Testis (tissue), 3 donors: ENCODE measurements around the gene TDRD1. TPM values are rescaled to one million over a fixed set of nuclear protein-coding genes. Genes with fewer than 3 reads are reported as not detected.

ENCODE experiments used
- DNase-seq: peaks from one replicate; pipeline ENCODE4 v3.0.0-alpha.2; 2019
- H3K27ac ChIP-seq, 2 donors: fragments of 200-600 bp; sonication (generic); one replicate each; pipeline ENCODE4 v1.5.1; 2019
- H3K27me3 ChIP-seq: fragments of 200-600 bp; sonication (generic); one replicate; pipeline ENCODE4 v1.5.1; 2019
- H3K36me3 ChIP-seq: fragments of 200-600 bp; sonication (generic); one replicate; pipeline ENCODE4 v1.5.1; 2017; ENCODE audit warnings: low read depth; ENCODE audit errors: missing control alignments
- H3K4me1 ChIP-seq: fragments of 200-600 bp; sonication (generic); one replicate; pipeline ENCODE4 v1.5.1; 2019
- H3K4me3 ChIP-seq, 2 donors: fragments of 200-600 bp; sonication (generic); one replicate each; pipeline ENCODE4 v1.5.1; 2017 to 2019
- H3K9me3 ChIP-seq: fragments of 200-600 bp; sonication (generic); one replicate; pipeline ENCODE4 v1.5.1; 2017
- POLR2A ChIP-seq: fragments of 450-650 bp; IDR thresholded peaks from one replicate; pipeline ENCODE4 v1.6.1; 2017; ENCODE audit warnings: antibody characterized with exemption, mild to moderate bottlenecking, moderate library complexity
- WGBS, 2 donors: methylation state at CpG; one replicate each; pipeline ENCODE4 v1.1.5; 2018; 5-methylcytosine and 5-hydroxymethylcytosine counted together
- intact Hi-C: fragments of 100-400 bp; cut with DNase I; formaldehyde crosslinking; loops from one replicate; pipeline ENCODE4 v1.15.1; 2023; ENCODE audit warnings: low total_unique reads
- polyA plus RNA-seq: library from polyadenylated mRNA; stranded (reverse); fragments of 350-450 nt; fragmentation: Illumina TruSeq; extraction: RNeasy Lipid Tissue Mini Kit (QIAGEN cat#74804); gene quantifications from one replicate; pipeline ENCODE4 v1.2.3, GENCODE V29; 2014; ENCODE audit warnings: low read depth, low replicate concordance; ENCODE audit not compliant: insufficient read depth
- total RNA-seq, 2 donors: library from RNA; depleted of rRNA; stranded (reverse); fragments of >200 nt; gene quantifications; one replicate each; pipeline ENCODE4 v1.2.3, GENCODE V29; 2016
- TF ChIP-seq, protein P1 (sequence below), 3 experiments: fragments of 450-650 bp in 2 of 3; fragments of 200-600 bp in 1 of 3; sonication (generic) in 1 of 3; IDR thresholded peaks; one replicate each; pipeline ENCODE4 v1.5.1; 2016 to 2019; ENCODE audit warnings: antibody characterized with exemption in 3 of 3, mild to moderate bottlenecking in 2 of 3, moderate library complexity in 1 of 3

TDRD1 gene
- total and polyA plus RNA-seq, 3 donors from 2014 or later = 25.7 to 32.7 (median 32.3) TPM

DNA sequence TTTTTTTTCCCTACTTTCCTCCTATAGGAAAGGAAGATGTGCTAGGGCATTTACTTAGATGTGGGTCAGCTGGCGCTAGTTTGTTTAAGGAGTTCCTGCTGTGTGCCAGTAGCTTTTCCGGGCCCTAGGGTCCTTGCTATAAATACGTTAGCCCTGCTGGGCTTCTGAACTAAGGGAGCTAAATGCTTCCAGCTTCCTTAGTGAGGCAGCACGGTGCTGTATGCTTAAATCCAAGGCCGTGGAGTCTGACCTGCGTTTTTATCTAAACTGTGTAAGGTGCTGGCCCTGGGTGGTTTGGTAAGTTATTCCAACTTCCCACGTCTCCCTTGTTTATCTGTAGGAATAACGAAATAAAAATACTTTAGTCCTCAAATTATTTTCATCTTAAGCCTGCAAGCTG, 594 bp downstream of the TDRD1 start:
- no peak for TF ChIP-seq POLR2A
- TF ChIP-seq, protein P1, sequence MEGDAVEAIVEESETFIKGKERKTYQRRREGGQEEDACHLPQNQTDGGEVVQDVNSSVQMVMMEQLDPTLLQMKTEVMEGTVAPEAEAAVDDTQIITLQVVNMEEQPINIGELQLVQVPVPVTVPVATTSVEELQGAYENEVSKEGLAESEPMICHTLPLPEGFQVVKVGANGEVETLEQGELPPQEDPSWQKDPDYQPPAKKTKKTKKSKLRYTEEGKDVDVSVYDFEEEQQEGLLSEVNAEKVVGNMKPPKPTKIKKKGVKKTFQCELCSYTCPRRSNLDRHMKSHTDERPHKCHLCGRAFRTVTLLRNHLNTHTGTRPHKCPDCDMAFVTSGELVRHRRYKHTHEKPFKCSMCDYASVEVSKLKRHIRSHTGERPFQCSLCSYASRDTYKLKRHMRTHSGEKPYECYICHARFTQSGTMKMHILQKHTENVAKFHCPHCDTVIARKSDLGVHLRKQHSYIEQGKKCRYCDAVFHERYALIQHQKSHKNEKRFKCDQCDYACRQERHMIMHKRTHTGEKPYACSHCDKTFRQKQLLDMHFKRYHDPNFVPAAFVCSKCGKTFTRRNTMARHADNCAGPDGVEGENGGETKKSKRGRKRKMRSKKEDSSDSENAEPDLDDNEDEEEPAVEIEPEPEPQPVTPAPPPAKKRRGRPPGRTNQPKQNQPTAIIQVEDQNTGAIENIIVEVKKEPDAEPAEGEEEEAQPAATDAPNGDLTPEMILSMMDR (IDR thresholded peaks at IDR 0.05) = no peak
- intact Hi-C loops = no loop called here
- H3K9me3 ChIP-seq = no peaks in the 10 kb centered on the region
- no peaks in the 10 kb centered on the region for H3K4me1 ChIP-seq
- H3K27ac ChIP-seq = peak overlapping the region in 1 of 2 donors; percentile 27
- no peaks in the 10 kb centered on the region for H3K27me3 ChIP-seq
- WGBS, 2 donors = 52 to 56% methylated on average over 8 of the region's 8 CpGs
- no peaks in the 10 kb centered on the region for H3K36me3 ChIP-seq
- no peak for DNase-seq
- H3K4me3 ChIP-seq = peak overlapping the region; percentile 36 to 47

DNA sequence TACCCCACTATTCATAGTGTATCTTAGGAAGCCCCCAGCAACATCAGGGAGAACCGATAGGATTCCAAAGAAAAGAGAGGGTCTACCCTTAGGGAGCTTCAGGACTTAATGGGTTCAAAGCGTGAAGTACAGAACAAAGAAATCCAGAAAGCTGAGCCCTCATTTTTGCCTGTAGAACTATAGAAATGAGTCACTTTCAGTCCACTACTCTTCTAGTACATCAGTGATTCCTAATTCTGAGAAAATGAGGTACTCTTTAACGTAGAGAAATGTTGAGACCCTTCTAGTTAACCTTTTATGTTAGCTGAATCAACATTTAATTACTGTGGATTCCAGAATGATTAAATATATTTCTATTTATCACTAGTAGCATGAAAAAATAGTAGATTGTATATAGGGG, 1.8 kb downstream of the TDRD1 start:
- no peak for TF ChIP-seq POLR2A
- TF ChIP-seq, protein P1 (IDR thresholded peaks at IDR 0.05) = no peak
- WGBS, 2 donors = 66 to 83% methylated on average over 3 of the region's 3 CpGs
- Histone ChIP-seq H3K9me3 (no peaks in the 10 kb centered on the region), H3K36me3 (no peaks in the 10 kb centered on the region), H3K27ac (no peak overlapping the region), H3K4me1 (no peaks in the 10 kb centered on the region), H3K4me3 (no peak overlapping the region), H3K27me3 (no peaks in the 10 kb centered on the region)
- intact Hi-C loops = no loop called here
- no peak for DNase-seq

DNA sequence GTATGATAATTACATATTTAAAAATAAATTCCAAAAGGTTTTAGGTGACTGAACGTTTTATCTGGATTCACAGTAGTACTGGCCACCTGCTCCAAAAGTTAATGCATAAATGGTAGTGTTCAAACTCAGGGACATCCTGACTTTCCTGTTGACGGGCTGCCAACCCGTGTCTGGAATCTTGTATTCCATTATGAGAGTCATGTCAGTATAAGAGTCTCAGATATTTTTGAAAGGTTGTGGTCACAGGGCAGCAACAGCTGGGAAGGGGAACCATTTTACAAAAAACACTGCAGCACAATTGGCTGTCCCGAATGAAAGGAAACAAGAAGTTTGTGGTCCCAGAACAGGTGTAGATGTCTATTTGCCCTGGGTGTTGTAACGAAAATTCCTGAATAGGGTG, 2.8 kb downstream of the TDRD1 start:
- WGBS, 2 donors = 38 to 47% methylated on average over 5 of the region's 5 CpGs
- Histone ChIP-seq H3K27me3 (no peaks in the 10 kb centered on the region), H3K9me3 (no peaks in the 10 kb centered on the region), H3K4me1 (no peaks in the 10 kb centered on the region), H3K36me3 (no peaks in the 10 kb centered on the region), H3K27ac (no peak overlapping the region), H3K4me3 (no peak overlapping the region)
- DNase-seq = no peak
- intact Hi-C loops = no loop called here
- TF ChIP-seq POLR2A = no peak
- TF ChIP-seq, protein P1 (IDR thresholded peaks at IDR 0.05) = no peak

DNA sequence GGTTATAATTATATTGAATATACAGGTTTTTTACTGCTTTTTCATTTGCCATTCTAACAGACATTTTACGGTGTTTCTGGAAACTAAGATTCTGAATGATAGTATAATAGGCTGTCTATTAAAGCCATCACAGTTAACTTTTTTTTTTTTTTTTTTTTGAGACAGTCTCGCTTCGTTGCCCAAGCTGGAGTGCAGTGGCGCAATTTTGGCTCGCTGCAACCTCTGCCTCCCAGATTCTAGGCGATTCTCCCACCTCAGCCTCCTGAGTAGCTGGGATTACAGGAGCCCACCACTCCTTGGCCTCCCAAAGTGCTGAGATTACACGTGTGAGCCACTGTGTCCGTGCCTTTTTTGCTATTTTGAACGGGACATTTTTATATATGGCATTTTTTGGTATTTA, 4.4 kb downstream of the TDRD1 start:
- no peaks in the 10 kb centered on the region for H3K9me3 ChIP-seq
- intact Hi-C loops = no loop called here
- DNase-seq = no peak

DNA sequence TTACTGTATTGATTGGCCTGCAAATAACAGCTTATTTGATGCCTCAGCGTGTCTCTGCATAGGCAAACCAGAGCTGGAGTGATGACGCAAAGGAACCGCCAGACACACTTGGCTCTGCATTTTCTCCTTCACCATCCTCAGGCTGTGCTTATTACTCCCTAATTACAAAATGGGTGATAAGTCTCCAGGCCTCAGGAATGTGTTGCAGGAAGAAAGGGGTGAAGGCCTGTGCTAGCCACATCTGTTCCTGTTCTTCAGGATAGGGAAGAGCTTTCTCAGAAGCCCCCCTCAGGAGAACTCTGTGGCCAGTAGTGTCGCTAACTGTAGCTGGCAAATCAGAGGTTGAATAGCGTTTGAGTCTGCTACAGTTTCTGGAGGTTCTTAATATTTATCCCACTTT, 5.1 kb downstream of the TDRD1 start:
- no peak overlapping the region for H3K4me3 ChIP-seq
- TF ChIP-seq POLR2A = no peak
- TF ChIP-seq, protein P1 (IDR thresholded peaks at IDR 0.05) = no peak
- no peaks in the 10 kb centered on the region for H3K9me3 ChIP-seq
- H3K36me3 ChIP-seq = no peaks in the 10 kb centered on the region
- 92 to 93% methylated on average over 5 of the region's 5 CpGs for WGBS, 2 donors
- intact Hi-C loops = no loop called here
- no peaks in the 10 kb centered on the region for H3K4me1 ChIP-seq
- no peaks in the 10 kb centered on the region for H3K27me3 ChIP-seq
- DNase-seq = no peak
- H3K27ac ChIP-seq = no peak overlapping the region

More for the DNA sequence above, 4.4 kb downstream of the TDRD1 start:
- no peak for TF ChIP-seq POLR2A
- TF ChIP-seq, protein P1 (IDR thresholded peaks at IDR 0.05) = no peak
- Histone ChIP-seq H3K36me3 (no peaks in the 10 kb centered on the region), H3K4me3 (no peak overlapping the region), H3K27me3 (no peaks in the 10 kb centered on the region), H3K4me1 (no peaks in the 10 kb centered on the region), H3K27ac (no peak overlapping the region)
- 91 to 92% methylated on average over 9 of the region's 9 CpGs for WGBS, 2 donors
